ENCODE results near the gene FCAR.
"Not testable (repeated sequence)": the region's sequence is repeated elsewhere in the genome, so short reads cannot be mapped to it uniquely, and the experiment has no call there.

FCAR gene

DNA sequence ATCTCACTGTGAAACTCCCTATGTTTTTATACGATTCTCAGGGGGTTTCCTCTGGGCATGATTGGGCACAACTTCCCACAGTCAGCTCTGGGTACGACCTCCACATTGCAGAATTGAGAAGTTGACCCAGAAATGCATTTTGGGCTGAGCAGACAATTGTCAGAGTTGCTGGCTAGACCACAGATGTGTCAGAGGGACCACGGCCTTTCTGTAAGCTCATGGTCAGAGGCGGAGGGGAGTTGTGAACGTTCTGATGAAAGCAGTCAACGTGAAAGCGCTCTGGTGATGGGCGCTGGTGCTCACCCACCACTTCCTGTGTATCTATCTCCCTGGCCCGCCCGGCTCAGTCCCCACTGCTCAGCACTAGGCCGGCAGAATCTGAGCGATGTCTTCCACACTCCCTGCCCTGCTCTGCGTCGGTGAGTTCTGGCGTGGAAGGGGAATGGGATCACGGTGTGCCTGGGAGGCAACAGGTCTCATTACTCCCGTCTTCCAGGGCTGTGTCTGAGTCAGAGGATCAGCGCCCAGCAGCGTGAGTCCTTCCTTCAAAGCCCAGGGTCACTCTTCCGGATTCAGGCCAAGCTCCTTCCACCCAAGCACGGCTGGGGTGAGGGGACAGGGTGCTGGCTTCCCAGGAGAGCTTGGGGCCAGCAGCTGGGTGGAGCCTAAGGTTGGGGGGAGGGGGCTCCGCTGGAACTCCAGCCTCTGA, 31.9 kb downstream of the FCAR start, which contains the start of gene NCR1:
Gene NCR1 (plus strand): TSS at position 346 of the 709 bp plus-strand sequence. CDS start 40 bp downstream, at position 386.
- no peak for DNase-seq (ENCODE audit: low read depth in 1 of 2, low spot score in 1 of 2)

GRCh38 chr19:54906819-54907218, 32.8 kb downstream of the FCAR start:
- no peak overlapping the region for H3K27ac ChIP-seq (replicated peaks)
- no peak for DNase-seq (ENCODE audit: low read depth in 1 of 2, low spot score in 1 of 2)
- TF ChIP-seq SPI1 (IDR thresholded peaks at IDR 0.05; ENCODE audit: borderline replicate concordance, low read depth) (no peak), GABPA (IDR thresholded peaks at IDR 0.05; ENCODE audit: low read depth) (no peak), REST (IDR thresholded peaks at IDR 0.05; ENCODE audit: insufficient replicate concordance, low read depth) (no peak), POLR2AphosphoS5 (IDR thresholded peaks at IDR 0.05; ENCODE audit: low read depth) (no peak)
- TF ChIP-seq, protein P1, sequence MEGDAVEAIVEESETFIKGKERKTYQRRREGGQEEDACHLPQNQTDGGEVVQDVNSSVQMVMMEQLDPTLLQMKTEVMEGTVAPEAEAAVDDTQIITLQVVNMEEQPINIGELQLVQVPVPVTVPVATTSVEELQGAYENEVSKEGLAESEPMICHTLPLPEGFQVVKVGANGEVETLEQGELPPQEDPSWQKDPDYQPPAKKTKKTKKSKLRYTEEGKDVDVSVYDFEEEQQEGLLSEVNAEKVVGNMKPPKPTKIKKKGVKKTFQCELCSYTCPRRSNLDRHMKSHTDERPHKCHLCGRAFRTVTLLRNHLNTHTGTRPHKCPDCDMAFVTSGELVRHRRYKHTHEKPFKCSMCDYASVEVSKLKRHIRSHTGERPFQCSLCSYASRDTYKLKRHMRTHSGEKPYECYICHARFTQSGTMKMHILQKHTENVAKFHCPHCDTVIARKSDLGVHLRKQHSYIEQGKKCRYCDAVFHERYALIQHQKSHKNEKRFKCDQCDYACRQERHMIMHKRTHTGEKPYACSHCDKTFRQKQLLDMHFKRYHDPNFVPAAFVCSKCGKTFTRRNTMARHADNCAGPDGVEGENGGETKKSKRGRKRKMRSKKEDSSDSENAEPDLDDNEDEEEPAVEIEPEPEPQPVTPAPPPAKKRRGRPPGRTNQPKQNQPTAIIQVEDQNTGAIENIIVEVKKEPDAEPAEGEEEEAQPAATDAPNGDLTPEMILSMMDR (IDR thresholded peaks at IDR 0.05; ENCODE audit: insufficient read depth, low read length) = no peak
- H3K4me3 ChIP-seq (replicated peaks; ENCODE audit: insufficient read depth, low read length) = no peak overlapping the region
- H3K27me3 ChIP-seq (ENCODE audit: insufficient read depth, poor library complexity, severe bottlenecking) = no peaks in the 10 kb centered on the region

More for the DNA sequence above, 31.9 kb downstream of the FCAR start, which contains the start of gene NCR1:
- Histone ChIP-seq H3K27me3 (ENCODE audit: insufficient read depth, poor library complexity, severe bottlenecking) (no peaks in the 10 kb centered on the region), H3K4me3 (replicated peaks; ENCODE audit: insufficient read depth, low read length) (no peak within 1 kb of the TSS), H3K27ac (replicated peaks) (no peak within 1 kb of the TSS)
- TF ChIP-seq, protein P1 (IDR thresholded peaks at IDR 0.05; ENCODE audit: insufficient read depth, low read length) = no peak
- TF ChIP-seq POLR2AphosphoS5 (IDR thresholded peaks at IDR 0.05; ENCODE audit: low read depth) (no peak), SPI1 (IDR thresholded peaks at IDR 0.05; ENCODE audit: borderline replicate concordance, low read depth) (no peak)

DNA sequence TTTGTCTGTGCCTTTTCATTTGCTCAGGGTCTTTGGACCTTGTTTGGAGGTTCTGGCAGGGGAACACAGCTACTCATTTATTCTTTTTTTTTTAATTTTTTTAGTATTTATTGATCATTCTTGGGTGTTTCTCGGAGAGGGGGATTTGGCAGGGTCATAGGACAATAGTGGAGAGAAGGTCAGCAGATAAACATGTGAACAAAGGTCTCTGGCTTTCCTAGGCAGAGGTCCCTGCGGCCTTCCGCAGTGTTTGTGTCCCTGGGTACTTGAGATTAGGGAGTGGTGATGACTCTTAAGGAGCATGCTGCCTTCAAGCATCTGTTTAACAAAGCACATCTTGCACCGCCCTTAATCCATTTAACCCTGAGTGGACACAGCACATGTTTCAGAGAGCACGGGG, 33.9 kb downstream of the FCAR start:
- not testable (repeated sequence) for H3K27me3 ChIP-seq (ENCODE audit: insufficient read depth, poor library complexity, severe bottlenecking); DNase-seq (ENCODE audit: low read depth in 1 of 2, low spot score in 1 of 2); H3K27ac ChIP-seq (replicated peaks); H3K4me3 ChIP-seq (replicated peaks; ENCODE audit: insufficient read depth, low read length)

GRCh38 chr19:54916822-54917221, 42.8 kb downstream of the FCAR start:
- no peaks in the 10 kb centered on the region for H3K27me3 ChIP-seq (ENCODE audit: insufficient read depth, poor library complexity, severe bottlenecking)
- TF ChIP-seq SPI1 (IDR thresholded peaks at IDR 0.05; ENCODE audit: borderline replicate concordance, low read depth) = peak; percentile 54; the same call in 1 of the 2 replicates
- TF ChIP-seq GABPA (IDR thresholded peaks at IDR 0.05; ENCODE audit: low read depth) = no peak
- peak; percentile 50 to 61 for DNase-seq (ENCODE audit: low read depth in 1 of 2, low spot score in 1 of 2)
- no peak overlapping the region for H3K27ac ChIP-seq (replicated peaks)
- H3K4me3 ChIP-seq (replicated peaks; ENCODE audit: insufficient read depth, low read length) = no peak overlapping the region

DNA sequence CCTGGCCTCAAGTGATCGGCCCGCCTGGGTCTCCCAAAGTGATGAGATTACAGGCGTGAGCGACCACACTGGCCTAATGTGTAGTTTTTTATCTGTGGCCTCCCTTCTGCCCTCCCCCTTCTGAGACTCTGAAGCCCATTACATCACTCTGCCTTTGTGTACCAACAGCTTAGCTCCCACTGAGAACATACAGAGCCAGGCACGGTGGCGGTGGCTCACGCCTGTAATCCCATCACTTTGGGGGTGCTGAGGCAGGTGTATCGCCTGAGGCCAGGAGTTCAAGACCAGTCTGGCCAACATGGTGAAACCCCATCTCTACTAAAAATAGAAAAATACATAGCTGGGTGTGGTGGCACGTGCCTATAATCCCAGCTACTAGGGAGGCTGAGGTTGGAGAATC, 44.5 kb downstream of the FCAR start:
- no peak for TF ChIP-seq POLR2AphosphoS5 (IDR thresholded peaks at IDR 0.05; ENCODE audit: low read depth)
- TF ChIP-seq REST (IDR thresholded peaks at IDR 0.05; ENCODE audit: insufficient replicate concordance, low read depth) = no peak
- TF ChIP-seq GABPA (IDR thresholded peaks at IDR 0.05; ENCODE audit: low read depth) = no peak
- TF ChIP-seq SPI1 (IDR thresholded peaks at IDR 0.05; ENCODE audit: borderline replicate concordance, low read depth) = no peak
- TF ChIP-seq, protein P1 (IDR thresholded peaks at IDR 0.05; ENCODE audit: insufficient read depth, low read length) = no peak
- no peak overlapping the region for H3K4me3 ChIP-seq (replicated peaks; ENCODE audit: insufficient read depth, low read length)
- no peaks in the 10 kb centered on the region for H3K27me3 ChIP-seq (ENCODE audit: insufficient read depth, poor library complexity, severe bottlenecking)
- H3K27ac ChIP-seq (replicated peaks) = no peak overlapping the region
- no peak for DNase-seq (ENCODE audit: low read depth in 1 of 2, low spot score in 1 of 2)

DNA sequence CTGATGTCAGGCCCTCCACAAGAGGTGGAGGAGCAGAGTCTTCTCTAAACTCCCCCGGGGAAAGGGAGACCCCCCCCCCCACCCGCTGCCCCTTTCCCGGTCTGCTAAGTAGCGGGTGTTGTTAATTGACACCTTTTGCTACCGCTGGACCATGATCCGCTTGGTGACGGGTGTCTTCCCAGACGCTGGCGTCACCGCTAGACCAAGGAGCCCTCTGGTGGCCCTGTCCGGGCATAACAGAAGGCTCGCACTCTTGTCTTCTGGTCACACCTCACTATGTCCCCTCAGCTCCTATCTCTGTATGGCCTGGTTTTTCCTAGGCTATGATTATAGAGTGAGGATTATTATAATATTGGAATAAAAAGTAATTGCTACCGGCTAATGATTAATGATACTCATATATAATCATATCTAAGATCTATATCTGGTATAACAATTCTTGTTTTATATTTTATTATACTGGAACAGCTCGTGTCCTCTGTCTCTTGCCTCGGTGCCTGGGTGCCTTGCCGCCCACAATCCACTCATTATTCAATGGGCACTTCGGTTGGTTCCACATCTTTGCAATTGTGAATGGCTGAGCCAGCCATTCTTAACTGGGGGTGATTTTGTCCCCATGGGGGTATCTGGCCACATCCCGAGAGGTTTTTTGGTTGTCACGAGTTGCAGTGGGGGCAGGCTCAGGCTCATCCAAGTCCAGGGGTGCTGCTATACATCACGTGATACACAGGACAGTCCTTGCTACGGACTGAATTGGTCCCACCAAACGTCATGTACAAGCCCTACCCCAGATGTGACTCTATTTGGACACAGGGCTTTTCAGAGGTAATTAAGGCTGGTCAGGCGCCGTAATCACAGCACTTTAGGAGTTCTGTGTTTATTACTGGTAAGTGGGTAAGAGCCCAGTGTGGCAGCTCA, 45.9 kb downstream of the FCAR start:
- not testable (repeated sequence) for H3K4me3 ChIP-seq (replicated peaks; ENCODE audit: insufficient read depth, low read length); H3K27ac ChIP-seq (replicated peaks); H3K27me3 ChIP-seq (ENCODE audit: insufficient read depth, poor library complexity, severe bottlenecking)
- DNase-seq (ENCODE audit: low read depth in 1 of 2, low spot score in 1 of 2) = peak in 1 of 2 experiments; percentile 41

Measured in HL-60 (cell line).